HepG2 (cell line): ENCODE data around the gene TMBIM1. TPM values are rescaled to one million over a fixed set of nuclear protein-coding genes. Genes with fewer than 3 reads are reported as not detected.

Experiments used
- FOXJ3 ChIP-seq: sonication (generic); formaldehyde crosslinking; IDR thresholded peaks from 2 replicates; pipeline ENCODE4 v1.4.0; 2020; ENCODE audit warnings: missing genetic modification reagents, mild to moderate bottlenecking, borderline replicate concordance
- GABPB1 ChIP-seq: IDR thresholded peaks from 2 replicates; pipeline ENCODE4 v1.6.1; 2016; ENCODE audit warnings: mild to moderate bottlenecking, missing genetic modification reagents, moderate library complexity, missing compliant biosample characterization
- GFI1 ChIP-seq: sonication (generic); formaldehyde crosslinking; IDR thresholded peaks from 2 replicates; pipeline ENCODE4 v1.5.0; 2020; ENCODE audit warnings: missing genetic modification reagents, mild to moderate bottlenecking, borderline replicate concordance
- GLI4 ChIP-seq: sonication (generic); formaldehyde crosslinking; IDR thresholded peaks from 2 replicates; pipeline ENCODE4 v1.5.1; 2020; ENCODE audit warnings: missing genetic modification reagents, mild to moderate bottlenecking, moderate library complexity, borderline replicate concordance
- HIVEP1 ChIP-seq: sonication (generic); formaldehyde crosslinking; IDR thresholded peaks from 2 replicates; pipeline ENCODE4 v1.4.0; 2020; ENCODE audit warnings: mild to moderate bottlenecking, missing genetic modification reagents
- IKZF1 ChIP-seq: fragments of 450-650 bp; IDR thresholded peaks from 2 replicates; pipeline ENCODE4 v1.7.1; 2016
- KAT2B ChIP-seq: fragments of 150-350 bp; IDR thresholded peaks from 2 replicates; pipeline ENCODE4 v1.6.1; 2014; ENCODE audit warnings: low read depth, low read length, borderline replicate concordance
- KLF12 ChIP-seq: sonication (generic); formaldehyde crosslinking; IDR thresholded peaks from 2 replicates; pipeline ENCODE4 v1.4.0; 2020; ENCODE audit warnings: missing genetic modification reagents, borderline replicate concordance
- KMT2A ChIP-seq: sonication (generic); formaldehyde crosslinking; IDR thresholded peaks from 2 replicates; pipeline ENCODE4 v1.4.0; 2020; ENCODE audit warnings: missing genetic modification reagents
- NONO ChIP-seq, 2 experiments: fragments of 450-650 bp in 1 of 2; sonication (generic) in 1 of 2; formaldehyde crosslinking in 1 of 2; IDR thresholded peaks in 1 of 2; conservative IDR thresholded peaks in 1 of 2; 2 replicates each; pipeline versions ENCODE4 v1.6.1 to v1.8.0; 2017 to 2022; ENCODE audit warnings: mild to moderate bottlenecking in 1 of 2, missing genetic modification reagents in 1 of 2, moderate library complexity in 1 of 2
- PHF20 ChIP-seq: sonication (generic); formaldehyde crosslinking; IDR thresholded peaks from 2 replicates; pipeline ENCODE4 v1.5.0; 2020; ENCODE audit warnings: mild to moderate bottlenecking, missing genetic modification reagents
- SPEN ChIP-seq: sonication (generic); formaldehyde crosslinking; IDR thresholded peaks from 2 replicates; pipeline ENCODE4 v1.5.1; 2020; ENCODE audit warnings: low read depth, mild to moderate bottlenecking, missing genetic modification reagents
- TGIF2 ChIP-seq: IDR thresholded peaks from 2 replicates; pipeline ENCODE4 v1.6.1; 2016; ENCODE audit warnings: control low read depth, missing compliant biosample characterization
- ZNF850 ChIP-seq: sonication (generic); formaldehyde crosslinking; conservative IDR thresholded peaks from 2 replicates; pipeline ENCODE4 v1.9.0; 2021; ENCODE audit warnings: mild to moderate bottlenecking, missing genetic modification reagents
- polyA plus RNA-seq, 8 experiments: library from polyadenylated mRNA; depleted of rRNA in 3 of 8; stranded (reverse) in 7 of 8; unstranded in 1 of 8; fragments of >200 nt; fragmentation: Illumina TruSeq in 4 of 8; extraction: Trizol in 4 of 8; gene quantifications; 2 replicates each; pipeline versions ENCODE4 v1.2.1 to v1.2.3, GENCODE V29; 2011 to 2016; ENCODE audit warnings: low read depth in 4 of 8, missing spikeins in 1 of 8, mixed read lengths in 1 of 8; ENCODE audit not compliant: insufficient read depth in 1 of 8
- total RNA-seq, 5 experiments: library from RNA; depleted of rRNA; stranded (reverse); fragments of >200 nt; fragmentation: Illumina TruSeq; extraction: Trizol; gene quantifications; 2 replicates each; pipeline ENCODE4 v1.2.3, GENCODE V29; 2016; ENCODE audit warnings: low read depth in 1 of 5
- TF ChIP-seq, protein P1 (sequence below): IDR thresholded peaks from 2 replicates; pipeline ENCODE4 v1.6.1; 2016; ENCODE audit warnings: low read depth
- TF ChIP-seq, protein P2 (sequence below): sonication (generic); formaldehyde crosslinking; IDR thresholded peaks from 2 replicates; pipeline ENCODE4 v1.8.0; 2022; ENCODE audit warnings: mild to moderate bottlenecking, missing genetic modification reagents
- TF ChIP-seq, protein P3 (sequence below): sonication (generic); formaldehyde crosslinking; IDR thresholded peaks from 2 replicates; pipeline ENCODE4 v1.4.0; 2020; ENCODE audit warnings: missing genetic modification reagents
- TF ChIP-seq, protein P4 (sequence below): sonication (generic); formaldehyde crosslinking; IDR thresholded peaks from 2 replicates; pipeline ENCODE4 v1.8.0; 2023; ENCODE audit warnings: mild to moderate bottlenecking, missing genetic modification reagents
- TF ChIP-seq, protein P5 (sequence below): sonication (generic); formaldehyde crosslinking; IDR thresholded peaks from 2 replicates; pipeline ENCODE4 v1.5.1; 2020; ENCODE audit warnings: mild to moderate bottlenecking, missing genetic modification reagents, moderate library complexity
- TF ChIP-seq, protein P6 (sequence below): IDR thresholded peaks from 2 replicates; pipeline ENCODE4 v1.6.1; 2018; ENCODE audit warnings: missing genetic modification reagents, mild to moderate bottlenecking, missing compliant biosample characterization

TMBIM1 gene
- total and polyA plus RNA-seq, 2 of the 13 experiments (the other 11 are each of a cell fraction or from before 2014, with no cell fraction given): 127 to 139 TPM

DNA sequence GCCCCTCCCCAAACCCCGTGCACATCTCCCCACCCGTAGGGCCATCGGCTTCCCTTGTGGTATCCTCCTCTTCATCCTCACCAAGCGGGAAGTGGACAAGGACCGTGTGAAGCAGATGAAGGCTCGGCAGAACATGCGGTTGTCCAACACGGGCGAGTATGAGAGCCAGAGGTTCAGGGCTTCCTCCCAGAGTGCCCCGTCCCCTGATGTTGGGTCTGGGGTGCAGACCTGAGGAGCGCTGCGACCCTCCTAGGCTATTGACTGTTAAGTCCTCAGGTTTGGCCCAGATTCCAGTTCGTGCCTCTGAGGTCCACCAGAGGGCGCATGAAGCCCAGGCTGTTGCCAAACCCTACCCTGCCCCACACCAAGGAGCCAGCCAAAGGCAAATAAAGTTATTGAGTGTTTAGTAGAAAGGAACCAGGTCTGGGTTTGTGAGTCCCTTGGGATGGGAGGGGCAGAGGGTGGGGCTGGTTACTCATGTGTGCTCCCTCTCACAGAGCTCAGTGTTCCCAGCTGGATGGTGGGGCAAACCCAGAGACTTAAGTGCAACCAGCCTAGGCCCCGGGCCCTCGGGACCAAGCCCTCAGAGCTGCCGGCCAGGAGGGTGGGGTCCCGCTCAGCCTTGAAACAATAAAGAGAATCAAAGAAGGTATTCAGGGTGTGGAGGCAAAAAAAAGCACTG is 19.6 kb downstream of the TMBIM1 start (continued):
- TF ChIP-seq, protein P1, sequence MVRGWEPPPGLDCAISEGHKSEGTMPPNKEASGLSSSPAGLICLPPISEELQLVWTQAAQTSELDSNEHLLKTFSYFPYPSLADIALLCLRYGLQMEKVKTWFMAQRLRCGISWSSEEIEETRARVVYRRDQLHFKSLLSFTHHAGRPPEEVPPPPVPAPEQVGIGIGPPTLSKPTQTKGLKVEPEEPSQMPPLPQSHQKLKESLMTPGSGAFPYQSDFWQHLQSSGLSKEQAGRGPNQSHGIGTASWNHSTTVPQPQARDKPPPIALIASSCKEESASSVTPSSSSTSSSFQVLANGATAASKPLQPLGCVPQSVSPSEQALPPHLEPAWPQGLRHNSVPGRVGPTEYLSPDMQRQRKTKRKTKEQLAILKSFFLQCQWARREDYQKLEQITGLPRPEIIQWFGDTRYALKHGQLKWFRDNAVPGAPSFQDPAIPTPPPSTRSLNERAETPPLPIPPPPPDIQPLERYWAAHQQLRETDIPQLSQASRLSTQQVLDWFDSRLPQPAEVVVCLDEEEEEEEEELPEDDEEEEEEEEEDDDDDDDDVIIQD: peak; percentile 79
- peak; percentile 64; the same call in 1 of the 2 replicates for TF ChIP-seq SPEN (CRISPR knock-in tag)
- no peak for TF ChIP-seq KMT2A (CRISPR knock-in tag)
- TF ChIP-seq KLF12 (CRISPR knock-in tag): no peak; the same call in 1 of the 2 replicates
- TF ChIP-seq NONO (IDR thresholded peaks at IDR 0.05): no peak
- TF ChIP-seq NONO (CRISPR knock-in tag; conservative IDR thresholded peaks at IDR 0.05): peak; percentile 65; the same call in 1 of the 2 replicates
- TF ChIP-seq, protein P2, sequence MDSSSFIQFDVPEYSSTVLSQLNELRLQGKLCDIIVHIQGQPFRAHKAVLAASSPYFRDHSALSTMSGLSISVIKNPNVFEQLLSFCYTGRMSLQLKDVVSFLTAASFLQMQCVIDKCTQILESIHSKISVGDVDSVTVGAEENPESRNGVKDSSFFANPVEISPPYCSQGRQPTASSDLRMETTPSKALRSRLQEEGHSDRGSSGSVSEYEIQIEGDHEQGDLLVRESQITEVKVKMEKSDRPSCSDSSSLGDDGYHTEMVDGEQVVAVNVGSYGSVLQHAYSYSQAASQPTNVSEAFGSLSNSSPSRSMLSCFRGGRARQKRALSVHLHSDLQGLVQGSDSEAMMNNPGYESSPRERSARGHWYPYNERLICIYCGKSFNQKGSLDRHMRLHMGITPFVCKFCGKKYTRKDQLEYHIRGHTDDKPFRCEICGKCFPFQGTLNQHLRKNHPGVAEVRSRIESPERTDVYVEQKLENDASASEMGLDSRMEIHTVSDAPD: peak; percentile 67; the same call in 1 of the 2 replicates
- TF ChIP-seq, protein P3, sequence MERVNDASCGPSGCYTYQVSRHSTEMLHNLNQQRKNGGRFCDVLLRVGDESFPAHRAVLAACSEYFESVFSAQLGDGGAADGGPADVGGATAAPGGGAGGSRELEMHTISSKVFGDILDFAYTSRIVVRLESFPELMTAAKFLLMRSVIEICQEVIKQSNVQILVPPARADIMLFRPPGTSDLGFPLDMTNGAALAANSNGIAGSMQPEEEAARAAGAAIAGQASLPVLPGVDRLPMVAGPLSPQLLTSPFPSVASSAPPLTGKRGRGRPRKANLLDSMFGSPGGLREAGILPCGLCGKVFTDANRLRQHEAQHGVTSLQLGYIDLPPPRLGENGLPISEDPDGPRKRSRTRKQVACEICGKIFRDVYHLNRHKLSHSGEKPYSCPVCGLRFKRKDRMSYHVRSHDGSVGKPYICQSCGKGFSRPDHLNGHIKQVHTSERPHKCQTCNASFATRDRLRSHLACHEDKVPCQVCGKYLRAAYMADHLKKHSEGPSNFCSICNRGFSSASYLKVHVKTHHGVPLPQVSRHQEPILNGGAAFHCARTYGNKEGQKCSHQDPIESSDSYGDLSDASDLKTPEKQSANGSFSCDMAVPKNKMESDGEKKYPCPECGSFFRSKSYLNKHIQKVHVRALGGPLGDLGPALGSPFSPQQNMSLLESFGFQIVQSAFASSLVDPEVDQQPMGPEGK (CRISPR knock-in tag): peak; percentile 82
- TF ChIP-seq PHF20 (CRISPR knock-in tag): peak; percentile 35; the same call in 1 of the 2 replicates
- TF ChIP-seq, protein P4, sequence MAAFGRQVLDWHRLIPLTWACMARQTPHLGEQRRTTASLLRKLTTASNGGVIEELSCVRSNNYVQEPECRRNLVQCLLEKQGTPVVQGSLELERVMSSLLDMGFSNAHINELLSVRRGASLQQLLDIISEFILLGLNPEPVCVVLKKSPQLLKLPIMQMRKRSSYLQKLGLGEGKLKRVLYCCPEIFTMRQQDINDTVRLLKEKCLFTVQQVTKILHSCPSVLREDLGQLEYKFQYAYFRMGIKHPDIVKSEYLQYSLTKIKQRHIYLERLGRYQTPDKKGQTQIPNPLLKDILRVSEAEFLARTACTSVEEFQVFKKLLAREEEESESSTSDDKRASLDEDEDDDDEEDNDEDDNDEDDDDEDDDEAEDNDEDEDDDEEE (CRISPR knock-in tag): 0 out of 2 replicates have a peak, but pooled peaks have one; percentile 72
- TF ChIP-seq, protein P5, sequence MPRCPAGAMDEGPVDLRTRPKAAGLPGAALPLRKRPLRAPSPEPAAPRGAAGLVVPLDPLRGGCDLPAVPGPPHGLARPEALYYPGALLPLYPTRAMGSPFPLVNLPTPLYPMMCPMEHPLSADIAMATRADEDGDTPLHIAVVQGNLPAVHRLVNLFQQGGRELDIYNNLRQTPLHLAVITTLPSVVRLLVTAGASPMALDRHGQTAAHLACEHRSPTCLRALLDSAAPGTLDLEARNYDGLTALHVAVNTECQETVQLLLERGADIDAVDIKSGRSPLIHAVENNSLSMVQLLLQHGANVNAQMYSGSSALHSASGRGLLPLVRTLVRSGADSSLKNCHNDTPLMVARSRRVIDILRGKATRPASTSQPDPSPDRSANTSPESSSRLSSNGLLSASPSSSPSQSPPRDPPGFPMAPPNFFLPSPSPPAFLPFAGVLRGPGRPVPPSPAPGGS (CRISPR knock-in tag): peak; percentile 80; the same call in 1 of the 2 replicates
- peak; percentile 62; the same call in 1 of the 2 replicates for TF ChIP-seq GLI4
- no peak for TF ChIP-seq ZNF850 (CRISPR knock-in tag)
- no peak for TF ChIP-seq IKZF1
- TF ChIP-seq FOXJ3 (CRISPR knock-in tag): no peak
- no peak for TF ChIP-seq KAT2B
- TF ChIP-seq GABPB1: peak; percentile 29; the same call in 1 of the 2 replicates
- TF ChIP-seq, protein P6, sequence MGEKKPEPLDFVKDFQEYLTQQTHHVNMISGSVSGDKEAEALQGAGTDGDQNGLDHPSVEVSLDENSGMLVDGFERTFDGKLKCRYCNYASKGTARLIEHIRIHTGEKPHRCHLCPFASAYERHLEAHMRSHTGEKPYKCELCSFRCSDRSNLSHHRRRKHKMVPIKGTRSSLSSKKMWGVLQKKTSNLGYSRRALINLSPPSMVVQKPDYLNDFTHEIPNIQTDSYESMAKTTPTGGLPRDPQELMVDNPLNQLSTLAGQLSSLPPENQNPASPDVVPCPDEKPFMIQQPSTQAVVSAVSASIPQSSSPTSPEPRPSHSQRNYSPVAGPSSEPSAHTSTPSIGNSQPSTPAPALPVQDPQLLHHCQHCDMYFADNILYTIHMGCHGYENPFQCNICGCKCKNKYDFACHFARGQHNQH: peak; percentile 67
- TF ChIP-seq GFI1 (CRISPR knock-in tag): 0 out of 2 replicates have a peak, but pooled peaks have one; percentile 25
- TF ChIP-seq TGIF2 (CRISPR knock-in tag): peak; percentile 58; the same call in 1 of the 2 replicates
- peak; percentile 72; the same call in 1 of the 2 replicates for TF ChIP-seq HIVEP1
